HG03354 (cell line): Measurements from ENCODE around the gene TAL2.

Experiments
- ATAC-seq: cut with Tn5 transposase; IDR thresholded peaks from one replicate; pipeline ENCODE4 v1.9.1; 2021; ENCODE audit warnings: mild to moderate bottlenecking; ENCODE audit not compliant: unreplicated experiment, poor library complexity, severe bottlenecking

Gene TAL2

GRCh38 chr9:105672711-105673234, 10.5 kb downstream of the TAL2 start:
- ATAC-seq = peak; percentile 75

DNA sequence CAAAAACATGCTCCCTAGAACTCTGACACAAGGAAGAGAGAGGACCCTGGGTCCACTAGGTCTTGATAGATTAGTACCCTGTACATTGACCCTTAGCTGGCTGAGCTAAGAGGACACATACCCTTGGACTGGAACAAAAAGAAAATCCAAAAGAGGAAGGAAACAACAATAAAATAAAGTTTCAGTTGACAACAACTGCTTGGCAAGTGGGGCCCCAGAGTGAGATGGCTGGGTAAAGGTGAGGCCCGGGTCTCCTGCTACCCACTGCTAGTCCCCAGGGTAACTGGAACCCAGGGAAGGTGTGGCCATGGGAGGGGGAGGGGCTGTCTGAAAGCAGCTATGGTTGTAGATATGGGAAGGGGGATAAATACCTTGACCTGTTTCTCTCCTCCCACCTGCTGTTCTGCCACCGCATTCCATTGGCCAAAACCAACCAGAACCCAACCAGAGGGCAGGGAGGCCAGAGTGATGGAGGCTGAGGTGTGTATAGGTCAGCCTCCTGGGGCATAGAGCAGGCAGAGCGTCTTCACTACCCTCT, 11.7 kb downstream of the TAL2 start:
- ATAC-seq = no peak

- ATAC-seq = no peak
These were observed 14.2 kb downstream of the TAL2 start for GRCh38 chr9:105676351-105676923.

GRCh38 chr9:105678163-105678562, 15.9 kb downstream of the TAL2 start:
- no peak for ATAC-seq

DNA sequence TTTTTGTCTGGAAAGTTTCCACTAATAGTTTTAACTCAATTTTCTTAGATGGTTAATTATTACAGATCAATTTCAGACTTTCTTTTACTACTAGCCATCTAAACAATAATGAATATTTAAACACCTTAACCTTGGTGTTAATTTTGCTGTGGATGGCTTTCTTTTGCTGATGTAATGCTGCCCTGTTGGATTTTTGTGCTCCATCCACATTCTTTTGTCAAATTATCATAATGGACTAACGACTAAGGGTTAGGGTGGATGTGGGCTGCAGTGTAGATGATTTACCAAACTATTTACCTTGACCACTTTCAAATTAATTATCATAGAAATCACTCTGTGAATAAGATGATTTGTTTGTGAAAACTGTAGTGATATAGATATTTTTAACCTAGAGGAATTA, 16.5 kb downstream of the TAL2 start:
- ATAC-seq = no peak

DNA sequence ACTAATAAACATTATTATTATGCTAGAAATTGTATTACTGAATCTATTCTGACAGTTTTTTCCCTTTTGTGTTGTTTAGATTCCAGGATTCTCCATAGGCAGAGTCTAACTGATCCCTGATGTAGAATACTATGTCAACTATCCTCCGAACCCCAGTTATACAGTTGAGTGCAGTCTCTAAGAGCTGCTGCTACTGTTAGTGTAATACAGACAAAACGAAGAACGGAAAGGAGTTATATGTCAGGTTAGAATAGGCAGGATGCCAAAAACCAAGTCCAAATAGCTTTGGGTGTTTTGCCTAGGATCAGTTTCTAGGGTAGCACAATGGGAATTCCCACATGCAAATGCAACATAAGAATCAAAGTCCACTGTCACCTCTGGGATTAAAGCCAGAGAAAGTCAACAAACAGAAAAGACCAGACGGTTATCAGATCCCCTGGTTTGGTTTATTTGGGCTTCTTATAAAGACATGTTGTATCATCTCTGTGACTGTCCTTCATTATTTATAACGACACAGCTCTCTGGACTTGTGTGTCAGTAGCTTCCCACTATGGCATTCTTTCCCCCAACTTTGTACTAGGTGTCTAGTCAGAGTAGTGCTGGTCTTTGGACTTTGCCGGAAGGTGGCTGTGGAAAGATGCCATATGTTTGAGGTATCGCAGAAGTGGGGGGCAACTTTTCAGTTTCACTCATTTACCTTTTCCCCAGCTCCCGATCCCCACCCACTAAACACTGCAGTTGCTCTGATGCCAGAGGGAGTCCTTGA, 17.2 kb downstream of the TAL2 start:
- ATAC-seq = no peak

- no peak for ATAC-seq
These were observed 19.1 kb downstream of the TAL2 start for GRCh38 chr9:105681313-105681712.

DNA sequence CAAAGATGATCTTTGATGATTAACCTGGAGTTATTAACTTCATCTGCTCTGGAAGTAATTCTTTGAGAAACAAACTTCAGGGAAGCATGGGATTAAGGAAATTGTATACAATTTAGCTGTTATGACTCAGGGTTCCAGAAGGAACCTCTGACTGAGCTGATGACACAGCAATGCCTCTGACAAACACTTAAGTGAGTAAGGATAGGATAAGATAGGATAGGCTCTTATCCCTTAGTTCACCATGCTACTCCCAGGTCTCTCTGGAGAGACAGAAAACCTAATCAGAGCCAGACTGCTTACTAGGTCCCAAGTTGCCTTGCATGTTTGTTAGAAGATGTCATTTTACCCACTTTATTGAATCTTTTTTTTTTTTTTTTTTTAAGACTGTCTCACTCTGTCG, 19.5 kb downstream of the TAL2 start:
- ATAC-seq = no peak

GRCh38 chr9:105683688-105684275, 21.5 kb downstream of the TAL2 start:
- ATAC-seq = no peak

GRCh38 chr9:105686936-105687335, 24.7 kb downstream of the TAL2 start:
- ATAC-seq = no peak

GRCh38 chr9:105690742-105691141, 28.5 kb downstream of the TAL2 start:
- ATAC-seq = no peak

DNA sequence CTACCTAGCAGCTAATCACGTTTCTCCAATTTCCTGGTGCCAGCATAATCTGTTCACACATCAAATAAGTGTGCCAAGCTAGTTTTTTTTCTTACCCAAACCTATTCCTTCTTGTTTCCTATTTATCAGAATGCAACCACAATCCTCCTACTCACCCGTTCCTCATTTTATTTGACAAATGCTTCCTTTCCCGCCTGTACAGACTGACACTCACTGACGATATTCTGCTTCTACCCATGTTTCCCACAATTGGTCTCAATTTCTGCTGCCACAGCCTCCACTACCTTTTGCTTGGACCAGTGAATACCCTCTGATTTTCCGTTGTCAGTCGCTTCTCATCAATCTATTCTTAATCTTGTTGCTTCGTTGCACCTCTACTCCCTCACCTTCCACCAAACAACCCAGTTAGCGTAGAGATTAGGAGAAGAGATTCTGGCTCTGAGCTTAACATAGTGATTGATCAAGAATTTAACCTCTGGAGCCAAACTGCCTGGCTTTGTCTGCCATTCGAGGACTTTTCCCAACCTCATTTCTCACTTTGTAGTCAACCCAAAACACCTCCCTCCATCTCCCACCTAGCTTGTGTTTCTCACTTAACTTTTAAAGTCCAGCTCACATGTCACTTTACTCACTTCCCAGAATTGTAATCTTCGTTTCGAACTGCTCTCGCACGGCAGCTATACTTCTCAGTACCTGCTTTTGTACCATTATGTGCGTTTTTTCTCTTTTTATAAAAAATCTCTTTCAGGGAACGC, 31.4 kb downstream of the TAL2 start:
- peak; percentile 29 for ATAC-seq

DNA sequence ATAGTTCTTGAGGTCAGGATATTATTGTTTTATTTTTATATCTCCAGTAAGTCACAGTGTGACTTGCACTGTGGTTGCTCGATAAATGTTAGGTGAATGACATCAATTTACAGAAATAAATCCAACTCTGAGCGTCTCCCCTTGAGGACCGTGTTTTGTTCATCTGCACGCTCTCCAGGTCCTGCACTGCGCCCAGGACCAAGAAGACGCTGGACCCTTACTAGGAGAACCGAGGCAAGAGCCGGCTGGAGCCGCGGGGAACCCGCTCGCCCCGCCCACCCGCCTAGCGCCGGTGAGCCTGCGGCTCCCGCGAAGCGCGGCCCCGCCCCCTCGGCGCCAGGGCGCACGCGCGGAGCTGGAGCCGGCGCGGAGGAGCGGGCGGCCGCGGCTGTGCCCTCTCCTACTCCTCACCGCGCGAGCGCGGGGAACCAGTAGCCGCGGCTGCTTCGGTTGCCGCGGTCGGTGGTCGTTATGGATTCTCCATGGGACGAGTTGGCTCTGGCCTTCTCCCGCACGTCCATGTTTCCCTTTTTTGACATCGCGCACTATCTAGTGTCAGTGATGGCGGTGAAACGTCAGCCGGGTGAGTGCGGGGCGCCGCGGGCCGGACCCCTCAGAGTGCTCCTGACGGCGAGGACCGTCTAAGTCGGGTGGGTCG, 32.1 kb downstream of the TAL2 start, which contains the start of gene TMEM38B:
Gene TMEM38B (plus strand): TSS at position 352 of the 658 bp plus-strand sequence. CDS start 120 bp downstream, at position 472.
- ATAC-seq = peak; percentile 77

DNA sequence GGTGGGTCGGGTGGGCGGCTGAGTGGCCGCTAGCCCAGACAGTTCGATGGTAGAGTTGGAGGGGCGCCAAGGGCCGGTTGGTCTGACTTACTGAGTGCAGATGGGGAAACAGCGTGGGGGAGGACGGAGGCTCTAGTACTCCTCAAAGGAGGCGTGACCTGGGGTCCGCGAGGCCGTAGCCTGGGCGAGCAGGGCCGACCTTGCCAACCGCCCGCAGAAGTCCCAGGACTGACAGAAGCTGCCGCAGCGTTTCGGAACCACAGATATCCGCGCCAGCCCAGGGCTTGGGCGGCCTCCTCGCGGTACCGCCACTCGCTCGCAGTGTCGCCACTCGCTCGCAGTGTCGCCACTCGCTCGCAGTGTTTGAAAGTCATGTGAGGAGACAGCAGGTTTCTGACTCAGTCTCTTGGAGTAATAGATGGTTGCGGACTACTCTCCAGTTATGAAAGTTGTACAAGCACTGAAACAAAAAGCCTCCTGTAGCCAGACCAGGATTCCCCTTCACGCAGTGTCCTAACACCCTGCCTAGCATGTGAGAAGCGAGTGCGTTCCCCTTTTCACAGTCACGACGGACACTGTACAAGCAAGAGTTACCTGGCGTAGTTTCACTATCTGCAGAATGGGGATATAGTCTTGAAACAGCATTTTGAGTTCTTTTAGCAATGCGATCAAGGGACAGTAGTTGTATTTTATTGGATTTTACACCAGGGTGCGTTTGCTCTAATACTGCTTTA, 32.8 kb downstream of the TAL2 start:
- ATAC-seq = peak; percentile 69

DNA sequence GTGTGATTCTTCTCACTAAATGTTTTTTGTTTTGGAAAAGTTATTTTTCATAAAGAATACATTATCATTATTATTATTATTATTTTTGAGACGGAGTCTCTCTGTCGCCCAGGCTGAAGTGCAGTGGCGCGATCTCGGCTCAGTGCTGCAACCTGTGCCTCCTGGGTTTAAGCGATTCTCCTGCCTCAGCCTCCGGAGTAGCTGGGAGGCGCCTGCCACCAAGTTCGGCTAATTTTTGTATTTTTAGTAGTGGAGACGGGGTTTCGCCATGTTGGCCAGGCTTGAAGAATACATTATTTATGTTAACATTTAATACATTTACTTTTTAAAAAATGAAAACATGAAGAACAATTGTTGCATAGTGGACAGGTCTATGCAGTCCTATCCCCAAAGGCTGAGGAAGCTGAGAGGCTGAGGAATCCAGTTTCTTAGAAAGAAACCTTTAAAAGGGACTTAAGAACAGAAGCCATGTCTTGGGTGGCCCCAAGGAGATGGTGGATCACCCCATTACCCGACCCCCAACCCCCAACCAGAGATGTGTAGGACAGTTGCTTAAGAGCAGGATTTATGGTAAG, 34.0 kb downstream of the TAL2 start:
- no peak for ATAC-seq

DNA sequence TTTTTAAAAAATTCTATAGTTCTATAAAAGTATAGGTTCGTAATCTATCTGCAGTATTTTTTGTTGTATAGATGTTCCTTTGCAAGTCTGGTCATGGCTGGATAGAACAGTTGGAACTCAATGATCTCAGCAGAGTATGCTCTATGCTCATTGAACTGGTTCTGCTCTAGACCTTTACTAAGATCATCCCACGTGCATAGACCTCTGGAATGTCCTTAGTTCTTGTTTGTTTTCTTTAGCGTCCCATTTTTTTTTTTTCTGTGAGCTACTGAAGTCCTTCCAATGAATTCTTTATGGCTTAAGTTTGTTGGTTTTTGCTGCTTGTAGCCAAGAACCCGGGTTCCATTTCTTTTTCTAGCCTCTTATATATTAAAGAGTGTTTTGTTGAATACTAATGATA, 35.6 kb downstream of the TAL2 start:
- no peak for ATAC-seq

GRCh38 chr9:105698348-105698870, 36.2 kb downstream of the TAL2 start:
- no peak for ATAC-seq

- no peak for ATAC-seq
These were observed 38.4 kb downstream of the TAL2 start for GRCh38 chr9:105700668-105701067.
